A673 (cell line): Measurements from ENCODE around the gene CCDC169.

ENCODE experiments used
- CTCF ChIP-seq: fragments of 300-800, 200-600 bp; sonication (generic); conservative IDR thresholded peaks from 2 replicates; pipeline ENCODE4 v1.5.1; 2017; ENCODE audit warnings: low read depth, mild to moderate bottlenecking, antibody characterized with exemption, low read length, moderate library complexity, mixed read lengths
- EZH2 ChIP-seq: fragments of 200-600 bp; sonication (generic); IDR thresholded peaks from 2 replicates; pipeline ENCODE4 v1.6.1; 2017; ENCODE audit warnings: borderline replicate concordance, low read depth, mild to moderate bottlenecking, mixed read lengths, antibody characterized with exemption, low read length; ENCODE audit not compliant: poor library complexity, severe bottlenecking

DNA sequence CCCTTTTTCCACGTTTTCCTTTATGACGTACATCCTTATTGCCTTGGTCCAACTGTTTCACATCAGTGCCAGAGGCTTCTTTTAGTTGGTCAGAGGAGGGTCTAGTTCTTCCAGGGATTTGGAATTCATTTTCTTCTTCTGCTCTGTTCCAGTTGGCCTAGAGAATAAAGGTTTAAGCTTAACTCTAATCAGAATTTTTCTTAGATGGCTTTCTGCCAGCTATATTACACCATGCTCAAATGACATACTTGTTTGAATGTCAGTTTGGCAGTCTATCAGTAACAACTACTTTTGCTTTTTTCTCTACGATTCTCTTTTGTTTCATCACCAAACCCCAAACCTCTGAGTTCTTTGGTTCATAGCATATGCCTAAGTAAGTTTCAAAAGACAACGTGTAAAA is 31.7 kb upstream of the CCDC169 start:
- TF ChIP-seq EZH2 (no peak), CTCF (no peak)
